ENCODE data around the gene CYP26B1.

The CYP26B1 gene, protein sequence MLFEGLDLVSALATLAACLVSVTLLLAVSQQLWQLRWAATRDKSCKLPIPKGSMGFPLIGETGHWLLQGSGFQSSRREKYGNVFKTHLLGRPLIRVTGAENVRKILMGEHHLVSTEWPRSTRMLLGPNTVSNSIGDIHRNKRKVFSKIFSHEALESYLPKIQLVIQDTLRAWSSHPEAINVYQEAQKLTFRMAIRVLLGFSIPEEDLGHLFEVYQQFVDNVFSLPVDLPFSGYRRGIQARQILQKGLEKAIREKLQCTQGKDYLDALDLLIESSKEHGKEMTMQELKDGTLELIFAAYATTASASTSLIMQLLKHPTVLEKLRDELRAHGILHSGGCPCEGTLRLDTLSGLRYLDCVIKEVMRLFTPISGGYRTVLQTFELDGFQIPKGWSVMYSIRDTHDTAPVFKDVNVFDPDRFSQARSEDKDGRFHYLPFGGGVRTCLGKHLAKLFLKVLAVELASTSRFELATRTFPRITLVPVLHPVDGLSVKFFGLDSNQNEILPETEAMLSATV

GRCh38 chr2:72147303-72147971, at the start of gene CYP26B1:
CYP26B1 (minus strand) TSS chr2:72147862; CDS start chr2:72147834, 28 bp downstream.
- no peak for DNase-seq

DNA sequence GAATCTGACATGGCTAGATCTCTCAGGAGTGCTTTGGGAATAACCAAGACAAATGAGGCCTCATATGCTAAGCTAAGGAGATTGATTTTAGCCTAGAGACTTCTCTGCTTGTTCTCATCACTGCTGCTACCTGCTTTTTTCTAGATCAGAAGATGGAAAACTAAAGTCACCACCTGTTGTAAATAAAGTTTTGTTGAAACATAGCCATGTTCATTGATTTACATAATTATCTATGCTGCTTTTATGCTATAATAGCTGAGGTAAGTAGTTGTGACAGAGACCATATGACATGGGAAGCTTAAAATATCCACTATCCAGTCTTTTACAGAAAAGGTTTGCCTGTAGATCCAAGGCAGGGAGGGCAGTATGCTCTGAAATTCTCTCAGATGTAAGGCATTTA, 46.1 kb upstream of the CYP26B1 start:
- DNase-seq, result no peak

GRCh38 chr2:72191441-72191840, 43.8 kb upstream of the CYP26B1 start:
- no peak for DNase-seq

GRCh38 chr2:72185206-72185605, 37.5 kb upstream of the CYP26B1 start:
- no peak for DNase-seq

DNA sequence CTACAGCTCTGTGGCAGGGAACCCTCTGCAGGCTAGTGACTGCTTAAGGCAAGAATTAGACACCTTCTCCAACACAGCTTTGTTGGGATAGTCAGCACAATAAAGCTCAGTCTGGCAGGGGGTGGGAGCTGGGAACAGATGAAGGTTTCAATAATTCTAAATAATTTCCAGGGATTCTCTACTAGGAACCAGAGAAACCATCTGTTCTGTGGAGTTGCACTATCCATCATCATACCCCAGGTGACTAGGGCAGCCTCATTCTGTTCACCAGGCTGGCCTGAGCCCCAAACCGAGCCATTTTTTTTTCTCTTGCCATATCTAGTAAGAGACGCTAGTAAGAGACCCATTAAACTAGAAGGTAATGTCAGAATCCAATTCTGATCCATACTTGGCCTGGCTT, 35.8 kb upstream of the CYP26B1 start:
- DNase-seq, result no peak

GRCh38 chr2:72183016-72183415, 35.4 kb upstream of the CYP26B1 start:
- no peak for DNase-seq

GRCh38 chr2:72182547-72182946, 34.9 kb upstream of the CYP26B1 start:
- DNase-seq, result no peak

- no peak for DNase-seq
These were observed 34.0 kb upstream of the CYP26B1 start for GRCh38 chr2:72181616-72182015.

- DNase-seq, result no peak
These were observed 32.7 kb upstream of the CYP26B1 start for GRCh38 chr2:72180351-72180750.

GRCh38 chr2:72178551-72178950, 30.9 kb upstream of the CYP26B1 start:
- no peak for DNase-seq

DNA sequence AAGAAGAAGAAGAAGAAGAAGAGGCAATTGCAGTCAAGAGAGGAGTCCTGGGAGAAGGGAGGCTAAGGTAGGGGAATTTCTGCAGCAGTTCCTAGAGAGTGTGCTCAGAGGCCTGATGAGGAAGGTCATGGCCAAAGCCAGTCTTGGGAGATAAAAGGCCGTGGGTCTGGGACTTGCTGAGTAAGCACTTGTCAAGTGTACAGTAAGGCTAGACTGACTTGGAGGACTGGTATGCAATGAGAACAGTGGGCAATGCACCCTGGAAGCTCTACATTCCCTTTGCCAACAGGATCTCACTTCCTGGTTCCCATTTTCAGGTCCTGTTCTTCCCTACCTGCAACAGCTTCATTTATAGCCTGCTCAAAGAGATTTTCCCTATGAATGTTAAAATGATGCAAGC, 28.6 kb upstream of the CYP26B1 start:
- no peak for DNase-seq

DNA sequence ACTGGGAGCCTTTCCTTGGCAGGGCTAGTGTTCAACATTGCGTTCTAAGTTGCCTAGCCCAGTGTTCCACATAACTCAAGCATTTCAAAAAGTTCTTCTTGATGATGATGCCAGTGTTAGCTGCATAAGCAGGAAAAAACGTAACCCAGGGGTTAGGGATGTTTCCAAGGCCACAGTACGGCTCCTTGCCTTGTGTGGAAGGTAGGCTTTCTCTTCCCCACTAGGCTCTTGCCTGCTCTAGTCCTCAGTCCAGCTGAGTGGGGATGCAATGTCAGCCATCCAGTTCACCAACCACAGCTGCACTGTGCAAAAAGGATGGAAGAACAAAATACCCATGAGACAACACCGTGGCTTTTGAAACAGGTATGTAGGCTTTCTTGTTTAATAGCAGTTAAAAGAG, 28.0 kb upstream of the CYP26B1 start:
- no peak for DNase-seq

DNA sequence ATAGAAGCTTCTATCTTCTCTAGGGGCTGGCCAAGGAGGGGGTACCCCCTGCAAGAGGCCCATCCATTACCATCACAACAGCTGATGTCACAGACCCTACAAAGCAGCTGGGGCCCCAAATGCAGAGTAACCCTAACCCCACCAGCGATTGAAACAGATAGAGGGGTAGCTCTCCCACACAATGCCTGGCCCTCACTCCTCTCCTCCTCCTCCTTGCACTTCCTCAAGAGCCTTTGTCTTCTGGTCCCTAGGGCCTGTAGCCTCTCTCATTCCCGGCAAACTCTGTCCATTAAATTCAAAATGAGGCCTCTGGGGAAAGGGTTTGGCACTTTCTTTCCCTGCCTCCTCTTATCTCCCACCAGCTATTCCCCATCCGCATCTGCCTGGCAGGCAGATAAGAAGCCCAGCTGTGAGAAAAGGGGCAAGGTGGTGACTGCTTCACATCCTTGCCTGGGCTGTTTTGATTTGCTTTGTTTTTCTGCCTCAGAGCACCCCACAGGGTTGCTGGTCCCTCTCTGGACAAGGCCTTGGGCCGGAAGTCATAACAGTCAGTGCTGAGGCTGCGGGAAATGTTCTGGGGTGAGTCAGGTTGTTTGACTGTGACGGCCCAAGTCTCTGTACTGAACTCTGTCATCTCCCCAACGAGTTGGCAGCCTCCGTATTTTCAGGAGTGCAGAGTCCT, 26.1 kb upstream of the CYP26B1 start:
- no peak for DNase-seq

- DNase-seq, result no peak
These were observed 24.8 kb upstream of the CYP26B1 start for GRCh38 chr2:72172478-72172877.

DNA sequence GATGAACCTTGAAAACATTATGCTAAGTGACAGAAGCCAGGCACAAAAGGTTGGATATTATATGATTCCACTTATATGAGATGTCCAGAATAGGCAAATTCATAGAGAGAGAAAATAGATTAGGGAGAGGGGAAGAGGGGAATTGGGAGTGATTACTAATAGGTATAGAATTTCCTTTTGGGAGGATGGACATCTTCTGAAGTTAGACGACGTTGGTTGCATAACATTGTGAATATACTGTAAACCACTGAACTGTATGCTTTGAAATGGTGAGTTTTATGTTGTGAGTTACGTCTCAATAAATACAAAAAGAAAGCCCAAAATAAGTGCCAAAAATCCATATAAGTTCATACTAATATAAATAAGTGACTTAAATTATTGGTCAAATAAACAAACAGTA, 18.6 kb upstream of the CYP26B1 start:
- no peak for DNase-seq

DNA sequence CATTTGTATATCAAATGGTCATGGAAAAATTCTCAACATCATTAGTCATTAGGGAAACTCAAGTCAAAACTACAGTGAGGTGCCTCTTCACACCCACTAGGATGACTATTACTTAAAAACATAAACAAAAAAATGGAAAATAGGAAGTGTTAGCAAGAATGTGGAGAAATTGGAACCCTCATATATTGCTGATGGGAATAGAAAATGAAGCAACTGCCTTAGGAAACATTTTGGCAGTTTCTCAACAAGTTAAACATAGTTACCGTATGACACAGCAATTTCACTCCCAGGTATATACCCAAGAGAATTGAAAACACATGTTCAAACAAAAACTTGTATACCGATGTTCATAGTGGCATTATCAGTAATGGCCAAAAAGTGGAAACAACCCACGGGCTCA, 18.1 kb upstream of the CYP26B1 start:
- DNase-seq, result no peak

GRCh38 chr2:72162574-72162973, 14.9 kb upstream of the CYP26B1 start:
- DNase-seq, result no peak

DNA sequence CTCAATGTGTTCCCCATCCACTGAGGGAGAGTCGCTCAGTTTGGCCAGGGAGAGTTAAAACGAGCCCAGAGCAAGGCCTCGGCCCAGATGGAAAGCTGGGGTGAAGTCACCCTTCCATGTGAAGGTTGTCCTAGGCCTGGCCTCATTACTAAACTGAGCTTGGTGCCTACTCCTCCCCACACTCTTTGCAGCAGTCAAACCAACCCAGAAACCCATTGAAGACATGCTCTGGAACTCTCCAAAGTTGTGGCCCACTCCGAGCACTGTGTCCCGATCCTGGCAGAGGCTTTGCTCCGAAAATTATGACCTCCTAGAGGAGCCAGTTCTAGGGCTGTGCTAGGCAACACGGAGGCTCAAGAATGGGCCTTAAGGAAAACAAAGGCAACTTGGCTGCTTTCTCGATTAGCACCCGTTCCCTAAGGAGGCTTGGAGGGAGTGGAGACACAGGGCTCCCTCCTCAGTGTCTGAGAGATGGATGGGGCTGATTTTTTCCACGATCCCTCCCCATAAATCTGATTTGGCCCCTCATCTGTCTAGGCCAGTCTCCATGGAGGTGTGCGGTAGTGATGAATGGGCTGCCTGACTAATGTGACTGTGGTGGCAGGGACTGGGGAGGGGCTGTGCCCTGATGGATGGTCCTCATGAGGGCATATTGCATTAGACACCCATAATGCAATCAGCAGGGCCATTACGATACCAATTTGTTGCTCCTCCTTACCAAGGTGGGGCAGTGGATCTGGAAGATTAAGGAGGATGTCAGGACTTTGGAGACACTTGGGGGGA, 11.7 kb upstream of the CYP26B1 start:
- DNase-seq, result no peak

DNA sequence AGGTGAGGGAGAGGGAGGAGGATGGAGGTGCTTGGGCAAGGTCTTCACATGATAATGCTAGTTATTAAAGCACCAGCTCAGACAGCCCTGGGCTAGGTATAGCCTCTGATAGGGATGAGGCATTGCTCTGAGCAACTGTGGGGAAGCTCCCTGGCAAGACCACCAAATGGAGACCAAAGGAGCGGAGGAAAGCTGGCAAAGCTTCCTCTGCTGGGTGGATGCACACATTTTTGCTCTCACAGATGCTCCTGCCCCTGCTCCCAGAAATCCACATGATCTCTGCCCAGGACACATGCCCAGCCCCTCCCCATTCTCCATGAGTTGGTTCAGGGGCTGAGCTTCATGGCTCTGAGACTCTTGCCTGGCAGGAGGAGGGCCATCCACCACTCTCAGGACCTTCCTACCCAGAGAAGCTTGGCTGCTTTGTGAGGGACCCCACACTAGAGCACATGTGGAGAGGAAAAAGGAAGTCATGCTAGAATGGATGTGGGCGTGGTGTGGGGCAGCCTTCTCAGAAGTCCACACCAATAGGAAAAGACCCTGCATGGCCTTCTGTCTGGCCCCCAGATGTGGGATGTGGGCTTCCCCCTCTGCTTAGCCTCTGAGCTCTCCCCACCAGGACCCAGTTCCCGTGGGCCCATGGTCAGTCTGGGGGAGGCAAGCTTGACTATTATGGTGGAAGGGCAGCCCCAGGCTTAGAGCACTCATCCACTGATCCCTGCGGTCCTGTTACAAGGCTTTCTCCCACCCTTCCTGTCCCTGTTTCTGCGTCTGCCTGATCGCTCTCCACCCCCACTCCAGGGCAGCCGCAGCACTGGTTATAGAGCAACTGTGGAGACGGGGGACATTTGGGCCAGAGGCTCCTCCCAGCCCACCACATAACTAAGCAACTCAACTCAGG, 10.5 kb upstream of the CYP26B1 start:
- no peak for DNase-seq

DNA sequence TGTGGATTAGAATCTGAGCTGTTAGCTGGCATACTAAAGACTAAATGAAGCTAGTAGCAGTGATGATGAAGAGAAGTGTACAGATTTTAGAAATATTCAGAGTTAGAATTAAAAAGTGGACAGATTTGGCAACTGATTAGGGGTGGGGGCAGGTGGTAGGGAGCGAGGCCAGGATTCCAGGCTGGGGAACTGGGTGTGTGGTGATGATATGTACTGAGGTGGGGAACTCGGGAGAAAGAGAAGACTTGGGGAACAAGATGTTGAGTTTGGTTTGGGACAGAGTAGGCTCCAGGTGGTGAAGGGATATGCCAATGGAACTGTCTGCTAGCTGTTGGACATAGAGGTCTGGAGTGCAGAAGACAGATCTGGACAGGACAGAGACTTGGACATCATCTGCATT, 9.2 kb upstream of the CYP26B1 start:
- no peak for DNase-seq

DNA sequence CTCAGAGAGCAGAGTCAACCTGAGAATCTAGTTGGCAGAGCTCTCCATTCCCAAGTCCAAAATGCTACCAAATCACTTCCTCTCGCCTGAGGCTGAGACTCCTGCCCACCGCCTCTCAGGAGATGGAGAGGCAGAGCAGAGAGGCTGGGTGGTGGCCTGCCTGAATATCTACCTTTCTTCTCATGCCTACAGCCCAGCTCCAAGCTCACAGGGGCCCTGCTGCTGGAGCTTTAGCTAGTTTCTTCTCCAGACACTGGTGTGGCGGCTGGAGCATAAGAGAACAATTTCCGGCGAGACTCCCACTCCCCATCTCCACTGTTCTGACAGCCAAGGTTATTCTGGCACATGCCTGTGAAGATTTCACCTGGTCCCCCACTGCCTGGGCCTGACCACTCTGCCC, 8.1 kb upstream of the CYP26B1 start:
- no peak for DNase-seq

DNA sequence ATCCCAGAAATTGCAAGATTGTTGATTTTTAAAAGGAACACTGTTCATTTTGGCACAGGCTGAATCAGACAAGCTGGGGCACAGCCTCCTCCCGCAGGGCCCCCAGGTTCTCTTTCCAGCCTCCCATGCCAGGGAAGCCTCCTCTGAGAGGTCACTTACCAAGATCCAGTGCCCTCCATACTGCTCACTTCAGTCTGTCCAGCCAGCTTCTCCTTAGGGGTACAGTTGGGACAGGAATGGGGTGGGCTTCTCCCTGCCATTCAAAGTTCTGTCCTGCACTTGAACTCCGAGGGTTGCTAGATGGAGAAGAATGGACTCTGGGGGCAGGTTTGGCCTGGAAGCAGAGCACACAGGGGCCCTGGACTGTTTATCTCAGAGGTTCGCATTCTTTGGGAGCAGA, 7.5 kb upstream of the CYP26B1 start:
- no peak for DNase-seq

All from activated naive CD4-positive, alpha-beta T cell treated with anti-CD3 and anti-CD28 coated beads, Interleukin-2, amount 50 U/mL, for 16 hours (primary cell).